NCI-H82 (cell line): Measurements from ENCODE around the gene EPO.
"Not testable (repeated sequence)": the region's sequence is repeated elsewhere in the genome, so short reads cannot be mapped to it uniquely, and the experiment has no call there.

ENCODE experiments used
- DNase-seq: peaks from one replicate; lab custom pipeline; 2025; lab: John Stamatoyannopoulos, UW

The EPO gene

GRCh38 chr7:100682991-100683658 is 37.1 kb upstream of the EPO start:
- DNase-seq, result no peak

GRCh38 chr7:100683659-100684533 is 36.4 kb upstream of the EPO start:
- DNase-seq, result no peak

GRCh38 chr7:100684534-100685042 is 35.7 kb upstream of the EPO start:
- DNase-seq, result no peak

- DNase-seq, result no peak
These were observed 35.1 kb upstream of the EPO start for GRCh38 chr7:100685049-100685605.

GRCh38 chr7:100685631-100686145 is 34.6 kb upstream of the EPO start:
- DNase-seq, result no peak

- DNase-seq, result no peak
These were observed 34.0 kb upstream of the EPO start for GRCh38 chr7:100686201-100686821.

- DNase-seq, result no peak
These were observed 33.5 kb upstream of the EPO start for GRCh38 chr7:100686822-100687211.

- DNase-seq, result no peak
These were observed 33.0 kb upstream of the EPO start for GRCh38 chr7:100687261-100687660.

GRCh38 chr7:100687751-100688300 is 32.4 kb upstream of the EPO start:
- no peak for DNase-seq

- no peak for DNase-seq
These were observed 31.9 kb upstream of the EPO start for GRCh38 chr7:100688326-100688860.

GRCh38 chr7:100689230-100690135 is 30.8 kb upstream of the EPO start:
- no peak for DNase-seq

GRCh38 chr7:100691676-100692577 is 28.3 kb upstream of the EPO start:
- peak; percentile 90 for DNase-seq

- DNase-seq, result peak; percentile 35
These were observed 27.7 kb upstream of the EPO start for GRCh38 chr7:100692578-100692961.

- DNase-seq, result peak; percentile 36
These were observed 26.8 kb upstream of the EPO start for GRCh38 chr7:100693312-100694097.

GRCh38 chr7:100694098-100694745 is 26.0 kb upstream of the EPO start, which contains the start of gene GIGYF1:
TSS of gene GIGYF1 (minus strand) at chr7:100694250. CDS start at chr7:100688238, 6,012 bp downstream.
- DNase-seq, result peak; percentile 80

GRCh38 chr7:100696123-100696521 is 24.1 kb upstream of the EPO start:
- no peak for DNase-seq

- DNase-seq, result no peak
These were observed 21.2 kb upstream of the EPO start for GRCh38 chr7:100699018-100699417.

- DNase-seq, result not testable (repeated sequence)
These were observed 19.2 kb upstream of the EPO start for GRCh38 chr7:100701089-100701488.
